ELR (cell line): Measurements from ENCODE around the gene PIM3.

ENCODE experiments used
- DNase-seq: peaks from one replicate; pipeline ENCODE4 v3.0.0-alpha.2; 2015; ENCODE audit warnings: low read depth

PIM3 gene

DNA sequence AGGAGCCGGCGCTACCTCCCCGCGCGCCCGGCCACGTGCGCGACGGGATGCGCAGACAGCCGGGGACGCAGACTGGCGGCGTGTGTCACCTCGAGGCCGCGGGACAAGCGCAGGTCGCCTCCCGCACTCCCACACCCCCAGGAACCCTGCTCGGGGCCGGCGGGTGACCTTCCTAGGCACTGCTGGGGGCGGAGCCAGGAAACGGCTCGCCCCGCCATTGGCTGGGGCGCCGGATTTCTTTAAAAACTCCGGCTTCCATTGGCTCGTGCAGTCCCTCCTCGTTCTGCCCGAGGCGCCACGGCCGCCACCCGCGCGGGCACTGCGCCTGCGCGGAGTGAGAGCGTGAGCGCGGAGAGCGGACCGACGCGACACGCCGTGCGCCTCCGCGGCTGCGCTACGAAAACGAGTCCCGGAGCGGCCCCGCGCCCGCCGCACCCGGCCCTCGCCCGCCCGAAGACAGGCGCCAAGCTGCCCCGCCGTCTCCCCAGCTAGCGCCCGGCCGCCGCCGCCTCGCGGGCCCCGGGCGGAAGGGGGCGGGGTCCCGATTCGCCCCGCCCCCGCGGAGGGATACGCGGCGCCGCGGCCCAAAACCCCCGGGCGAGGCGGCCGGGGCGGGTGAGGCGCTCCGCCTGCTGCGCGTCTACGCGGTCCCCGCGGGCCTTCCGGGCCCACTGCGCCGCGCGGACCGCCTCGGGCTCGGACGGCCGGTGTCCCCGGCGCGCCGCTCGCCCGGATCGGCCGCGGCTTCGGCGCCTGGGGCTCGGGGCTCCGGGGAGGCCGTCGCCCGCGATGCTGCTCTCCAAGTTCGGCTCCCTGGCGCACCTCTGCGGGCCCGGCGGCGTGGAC, at the start of gene PIM3:
Gene PIM3, plus strand, starts transcription at position 614 of the 846 bp plus-strand sequence. Its CDS starts 176 bp downstream, at position 790.
- DNase-seq = peak; percentile 93

DNA sequence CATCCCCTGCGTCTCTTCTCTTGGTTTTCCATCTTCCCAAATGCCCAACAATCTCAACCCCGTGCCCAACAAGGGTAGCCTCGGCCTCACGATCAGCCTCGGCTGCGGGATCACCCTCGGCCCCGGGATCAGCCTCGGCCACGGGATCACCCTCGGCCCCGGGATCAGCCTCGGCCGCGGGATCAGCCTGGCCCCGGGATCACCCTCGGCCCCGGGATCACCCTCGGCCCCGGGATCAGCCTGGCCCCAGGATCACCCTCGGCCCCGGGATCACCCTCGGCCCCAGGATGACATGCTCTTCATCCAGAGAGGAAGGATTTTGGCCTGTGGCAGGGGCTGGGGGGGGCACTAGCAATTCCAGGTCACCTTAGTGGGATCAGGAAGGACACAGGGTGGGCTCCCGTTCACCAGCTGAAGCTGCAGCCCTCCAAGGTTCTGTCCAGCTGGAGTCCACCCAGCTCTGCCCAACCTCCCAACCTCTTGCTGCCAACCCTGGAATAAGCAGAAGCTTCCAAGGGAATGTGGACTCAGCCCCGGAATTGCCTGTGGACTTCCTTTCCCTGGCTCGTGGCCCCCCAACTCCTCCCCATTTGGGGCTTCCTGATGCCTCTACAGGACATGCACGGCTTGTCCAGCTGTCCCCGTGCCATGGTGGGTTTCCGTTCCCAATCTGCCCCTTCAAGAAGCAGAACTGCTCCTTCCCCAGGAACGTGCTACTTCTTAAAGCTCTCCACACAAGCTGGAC, 48.5 kb upstream of the PIM3 start:
- DNase-seq = no peak

DNA sequence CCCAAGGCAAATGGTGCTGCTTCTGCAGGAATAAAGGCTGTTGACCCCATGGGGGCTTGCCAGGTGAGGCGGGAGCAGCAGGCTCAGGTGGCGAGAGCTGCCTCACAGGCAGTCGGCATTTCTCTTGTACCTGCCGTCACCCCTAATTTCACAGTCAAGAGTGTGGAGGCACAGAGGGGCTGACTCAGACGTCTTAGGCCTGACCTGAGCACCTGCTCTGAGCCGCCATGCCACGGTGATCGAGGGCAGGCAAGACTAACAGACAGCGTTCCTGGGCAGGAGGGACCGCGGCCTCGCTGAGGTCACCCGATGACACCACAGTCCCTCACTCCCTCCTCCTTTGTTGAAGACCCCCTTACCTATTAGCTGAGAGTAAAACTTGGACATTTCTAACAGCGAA, 47.5 kb upstream of the PIM3 start:
- no peak for DNase-seq

DNA sequence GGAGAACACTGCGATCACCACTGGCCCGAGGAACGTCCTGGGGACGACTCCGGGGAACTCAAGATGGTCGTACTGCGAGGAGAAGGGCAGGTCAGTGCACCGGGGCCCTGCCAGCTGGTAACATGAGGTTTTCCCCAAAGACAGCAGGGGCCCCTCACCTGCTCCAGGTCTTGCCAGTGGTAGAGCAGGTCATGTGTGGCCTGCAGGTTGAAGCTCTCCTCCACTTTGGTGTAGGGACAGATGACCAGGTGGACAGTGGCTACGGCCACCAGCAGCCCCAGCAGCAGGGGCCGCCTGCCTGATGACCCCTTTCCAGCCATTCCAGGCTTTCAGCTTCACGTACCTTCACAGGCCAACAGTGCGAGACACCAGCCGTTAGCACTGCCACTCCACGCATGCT, 47.1 kb upstream of the PIM3 start:
- no peak for DNase-seq

DNA sequence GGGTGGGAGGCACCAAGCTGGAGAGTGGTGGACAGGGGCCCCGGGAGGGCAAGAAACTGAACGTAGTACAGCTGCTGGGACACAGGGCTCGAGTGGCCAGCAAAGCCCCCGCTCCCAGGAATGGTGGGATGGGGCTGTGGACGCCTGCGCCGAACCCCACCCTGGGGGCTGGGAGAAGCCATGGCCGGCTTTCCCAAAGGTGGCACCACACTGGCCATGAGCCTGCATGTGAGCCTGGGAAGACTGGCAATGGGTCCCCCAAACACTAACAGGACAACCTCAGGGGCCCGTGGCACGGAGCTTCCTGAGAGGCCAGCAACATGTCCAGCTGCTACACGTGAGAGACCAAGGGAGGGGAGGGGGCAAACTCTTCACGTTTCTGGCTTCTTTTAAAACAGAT, 46.3 kb upstream of the PIM3 start:
- DNase-seq = no peak

DNA sequence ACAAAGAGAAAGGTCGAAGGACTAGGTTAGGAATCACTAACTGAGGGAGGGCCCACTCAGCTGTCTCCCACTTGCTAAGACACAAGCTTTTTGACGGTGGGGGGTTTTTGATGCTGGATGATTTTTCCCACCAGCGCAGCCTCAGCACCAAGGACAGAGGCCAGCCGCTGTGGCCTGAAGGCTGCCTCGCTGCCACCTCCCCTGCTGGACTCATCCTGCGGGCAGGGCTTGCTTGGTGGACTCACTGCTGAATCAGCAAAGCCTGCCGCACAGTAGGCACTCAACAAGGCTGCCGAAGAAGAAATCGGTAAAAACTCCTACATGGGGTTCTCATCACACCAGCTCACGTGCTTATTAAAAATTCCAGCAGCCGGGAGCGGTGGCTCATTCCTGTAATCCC, 45.0 kb upstream of the PIM3 start:
- no peak for DNase-seq

DNA sequence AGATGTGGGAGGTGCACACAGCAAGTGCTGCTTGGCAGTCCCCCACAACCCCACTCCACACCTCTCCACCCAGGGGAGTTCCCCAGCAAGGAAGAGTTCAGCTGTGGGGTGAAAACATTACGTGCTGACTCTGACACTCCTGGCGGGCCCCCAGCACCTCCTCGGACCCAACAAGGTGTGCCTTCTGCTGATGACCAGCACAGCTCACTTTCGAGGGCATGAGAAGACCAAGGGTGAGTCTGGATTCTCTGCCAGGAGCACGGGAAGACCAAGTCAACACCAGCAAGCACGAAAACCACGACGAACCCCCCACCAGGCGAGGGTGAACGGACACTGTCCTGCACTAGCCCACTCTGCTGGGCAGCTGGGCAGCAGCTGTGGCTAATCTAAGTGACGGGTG, 43.7 kb upstream of the PIM3 start:
- no peak for DNase-seq

DNA sequence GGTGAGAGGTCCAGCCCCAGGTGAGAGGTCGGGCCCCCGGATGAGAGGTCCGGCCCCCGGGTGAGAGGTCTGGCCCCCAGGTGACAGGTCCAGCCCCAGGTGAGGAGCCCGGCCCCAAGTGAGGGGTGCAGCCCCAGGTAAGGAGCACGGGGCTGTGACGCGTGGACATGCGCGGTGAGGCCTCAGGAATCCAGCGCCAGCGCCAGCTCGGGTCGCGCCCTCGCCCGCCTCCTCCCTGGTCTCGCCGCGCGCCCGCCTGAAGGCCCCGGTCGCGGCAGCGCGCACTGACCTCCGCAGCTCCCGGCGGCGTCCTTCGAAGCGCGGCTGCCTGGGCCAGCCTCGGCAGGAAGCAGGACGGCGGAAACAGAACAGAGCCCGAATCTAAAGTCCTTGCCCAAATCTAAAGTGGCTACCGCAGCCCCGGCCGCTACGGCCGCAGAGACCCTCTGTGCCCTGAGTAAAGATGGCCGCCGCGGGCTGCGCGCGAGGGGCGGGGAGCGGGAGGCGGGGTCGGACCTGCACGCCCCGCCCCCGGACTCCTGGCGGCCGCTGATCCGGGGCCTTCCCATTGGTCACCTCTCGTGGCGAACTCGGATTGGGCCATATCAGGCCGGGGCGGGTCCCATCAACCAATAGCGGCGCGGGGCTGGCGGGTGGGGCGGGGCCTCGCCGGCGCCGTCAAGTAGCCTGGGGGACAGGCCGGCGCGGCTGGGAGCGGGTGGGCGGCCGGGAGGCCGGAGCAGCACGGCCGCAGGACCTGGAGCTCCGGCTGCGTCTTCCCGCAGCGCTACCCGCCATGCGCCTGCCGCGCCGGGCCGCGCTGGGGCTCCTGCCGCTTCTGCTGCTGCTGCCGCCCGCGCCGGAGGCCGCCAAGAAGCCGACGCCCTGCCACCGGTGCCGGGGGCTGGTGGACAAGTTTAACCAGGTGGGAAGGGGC, 42.3 kb upstream of the PIM3 start, which contains the start of the genes ALG12 and CRELD2:
Gene ALG12, minus strand, starts transcription at position 465 of the 937 bp plus-strand sequence. CDS start 4,673 bp downstream, outside the sequence.
Gene CRELD2, plus strand, starts transcription at position 661 of the 937 bp plus-strand sequence. Its CDS starts 136 bp downstream, at position 797.
- peak; percentile 97 for DNase-seq

DNA sequence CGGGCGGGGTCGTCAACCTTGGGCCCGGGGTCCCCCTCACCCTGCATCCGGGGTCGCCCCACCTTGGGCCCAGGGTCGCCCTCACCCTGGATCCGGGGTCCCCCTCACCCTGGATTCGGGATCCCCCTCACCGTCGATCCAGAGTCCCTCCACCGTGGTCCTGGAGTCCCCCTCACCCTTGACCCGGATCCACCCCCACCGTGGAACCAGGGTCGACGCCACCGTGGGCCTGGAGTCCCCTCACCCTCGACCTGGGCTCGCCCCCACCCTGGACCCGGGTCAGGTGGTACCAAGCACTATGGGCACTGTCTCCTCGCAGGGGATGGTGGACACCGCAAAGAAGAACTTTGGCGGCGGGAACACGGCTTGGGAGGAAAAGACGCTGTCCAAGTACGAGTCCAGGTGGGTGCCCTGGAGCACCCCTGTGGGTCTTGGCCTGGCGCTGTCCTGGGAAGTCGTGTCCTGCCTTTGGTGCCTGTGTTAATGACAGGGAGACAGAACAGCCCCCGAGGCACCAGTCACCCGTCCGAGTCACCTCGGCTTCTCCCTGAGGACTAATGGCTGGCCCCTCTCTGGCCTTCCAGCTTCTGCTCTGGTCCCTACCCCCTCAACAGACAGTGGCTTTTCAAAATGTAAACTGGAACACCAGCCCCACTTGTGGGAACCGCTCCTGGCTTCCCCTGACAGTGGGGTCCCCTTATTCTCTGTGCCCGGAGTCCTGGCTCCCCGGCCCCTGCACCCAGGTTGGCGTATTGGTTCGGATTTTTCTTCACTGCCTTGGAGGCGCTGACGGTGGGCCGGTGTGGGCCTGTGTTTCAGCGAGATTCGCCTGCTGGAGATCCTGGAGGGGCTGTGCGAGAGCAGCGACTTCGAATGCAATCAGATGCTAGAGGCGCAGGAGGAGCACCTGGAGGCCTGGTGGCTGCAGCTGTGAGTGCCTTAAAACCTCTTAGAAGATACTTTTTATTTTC, 41.4 kb upstream of the PIM3 start:
- no peak for DNase-seq

DNA sequence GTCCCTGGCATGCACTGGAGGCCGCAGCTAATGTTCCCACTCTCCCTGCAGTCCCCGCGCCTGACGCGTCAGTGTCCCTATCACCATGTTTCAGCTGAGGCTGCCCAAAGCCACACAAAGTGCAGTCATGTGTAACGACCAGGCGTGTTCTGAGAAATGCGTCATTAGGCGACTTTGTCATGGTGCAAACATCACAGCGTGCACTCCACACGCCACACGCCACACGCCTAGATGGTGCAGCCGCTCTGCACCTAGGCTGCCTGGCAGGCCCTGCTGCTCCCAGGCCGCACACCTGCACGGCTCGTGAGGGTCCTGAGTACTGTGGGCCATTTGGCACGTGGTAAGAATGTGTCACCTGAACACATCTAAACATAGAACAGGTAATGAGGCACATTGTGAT, 39.7 kb upstream of the PIM3 start:
- DNase-seq = no peak

DNA sequence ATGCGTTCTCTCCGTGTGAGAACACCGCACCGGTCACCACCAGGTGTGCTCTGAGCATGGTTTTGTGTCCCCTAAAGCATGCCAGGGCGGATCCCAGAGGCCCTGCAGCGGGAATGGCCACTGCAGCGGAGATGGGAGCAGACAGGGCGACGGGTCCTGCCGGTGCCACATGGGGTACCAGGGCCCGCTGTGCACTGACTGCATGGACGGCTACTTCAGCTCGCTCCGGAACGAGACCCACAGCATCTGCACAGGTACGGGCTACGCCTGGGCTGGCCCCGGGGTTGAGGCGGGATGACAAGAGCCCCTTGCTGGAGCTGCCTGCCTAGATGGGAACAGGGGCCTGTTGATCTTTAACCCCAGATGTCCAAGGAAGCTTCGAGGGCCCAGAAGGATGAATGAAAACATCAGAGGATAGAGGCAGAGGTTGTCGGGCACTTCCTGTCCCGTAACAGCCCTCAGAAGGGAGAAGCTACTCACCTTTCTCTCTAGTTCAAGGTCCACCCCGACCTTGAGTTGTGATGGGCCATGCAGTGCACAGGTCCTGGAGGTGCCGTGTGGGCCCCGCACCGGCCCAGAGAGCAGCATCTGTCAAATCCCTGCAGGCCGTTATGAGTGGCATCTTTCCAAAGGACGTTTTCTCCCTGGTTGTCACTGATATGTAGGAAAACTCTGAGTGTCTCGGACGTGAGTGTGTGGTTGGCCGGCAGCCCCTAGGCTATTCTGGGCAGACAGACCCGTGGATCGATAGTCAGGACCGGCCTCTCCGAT, 38.9 kb upstream of the PIM3 start:
- DNase-seq = no peak

DNA sequence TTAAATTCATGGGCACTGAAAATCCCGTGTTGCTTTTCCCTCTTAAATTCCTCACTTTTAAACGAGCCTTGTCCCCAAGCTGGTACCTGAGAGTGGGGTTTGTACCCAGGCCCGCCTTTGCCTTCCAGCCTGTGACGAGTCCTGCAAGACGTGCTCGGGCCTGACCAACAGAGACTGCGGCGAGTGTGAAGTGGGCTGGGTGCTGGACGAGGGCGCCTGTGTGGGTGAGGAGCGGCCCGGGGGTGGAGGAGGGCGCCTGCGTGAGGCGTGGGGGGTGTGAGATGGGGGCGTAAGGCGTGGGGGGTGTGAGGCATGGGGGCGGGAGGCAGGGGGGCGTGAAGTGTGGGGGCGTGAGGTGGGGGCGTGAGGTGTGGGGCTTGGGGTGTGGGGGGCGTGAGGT, 38.1 kb upstream of the PIM3 start:
- DNase-seq = no peak

DNA sequence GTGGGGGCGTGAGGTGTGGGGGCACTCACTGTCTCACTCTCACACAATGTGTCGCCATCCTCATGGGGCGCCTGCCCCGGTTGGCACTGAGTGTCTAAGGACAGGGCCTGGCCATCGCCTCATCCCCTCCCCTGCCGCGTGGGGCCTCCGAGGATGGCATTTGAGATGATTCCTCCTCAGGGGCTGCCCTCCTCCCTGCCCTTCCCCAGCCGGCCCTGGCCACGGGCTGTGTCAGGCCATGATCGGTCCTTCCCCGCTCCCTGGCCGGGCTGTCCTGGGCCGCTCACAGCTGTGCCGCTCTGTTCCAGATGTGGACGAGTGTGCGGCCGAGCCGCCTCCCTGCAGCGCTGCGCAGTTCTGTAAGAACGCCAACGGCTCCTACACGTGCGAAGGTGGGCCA, 37.6 kb upstream of the PIM3 start:
- no peak for DNase-seq

DNA sequence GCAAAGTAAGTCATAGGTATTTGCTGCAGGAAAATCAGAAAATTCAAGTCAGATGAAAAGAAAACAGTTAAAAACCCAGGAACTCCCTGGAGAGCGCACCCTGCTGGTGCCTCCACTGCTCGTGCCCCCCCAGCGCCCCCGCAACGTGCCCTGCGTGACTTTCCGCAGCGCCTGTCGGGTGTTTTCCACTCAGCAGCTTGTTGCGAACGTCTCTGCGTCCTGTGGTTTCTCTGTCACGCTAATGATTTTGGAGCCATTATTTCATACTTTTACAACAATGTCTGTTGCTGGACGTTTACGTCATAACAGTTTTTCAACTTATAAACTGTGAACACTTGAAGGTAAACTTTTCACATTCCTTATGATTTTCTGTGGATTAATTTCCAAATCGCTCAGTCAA, 37.1 kb upstream of the PIM3 start:
- no peak for DNase-seq

DNA sequence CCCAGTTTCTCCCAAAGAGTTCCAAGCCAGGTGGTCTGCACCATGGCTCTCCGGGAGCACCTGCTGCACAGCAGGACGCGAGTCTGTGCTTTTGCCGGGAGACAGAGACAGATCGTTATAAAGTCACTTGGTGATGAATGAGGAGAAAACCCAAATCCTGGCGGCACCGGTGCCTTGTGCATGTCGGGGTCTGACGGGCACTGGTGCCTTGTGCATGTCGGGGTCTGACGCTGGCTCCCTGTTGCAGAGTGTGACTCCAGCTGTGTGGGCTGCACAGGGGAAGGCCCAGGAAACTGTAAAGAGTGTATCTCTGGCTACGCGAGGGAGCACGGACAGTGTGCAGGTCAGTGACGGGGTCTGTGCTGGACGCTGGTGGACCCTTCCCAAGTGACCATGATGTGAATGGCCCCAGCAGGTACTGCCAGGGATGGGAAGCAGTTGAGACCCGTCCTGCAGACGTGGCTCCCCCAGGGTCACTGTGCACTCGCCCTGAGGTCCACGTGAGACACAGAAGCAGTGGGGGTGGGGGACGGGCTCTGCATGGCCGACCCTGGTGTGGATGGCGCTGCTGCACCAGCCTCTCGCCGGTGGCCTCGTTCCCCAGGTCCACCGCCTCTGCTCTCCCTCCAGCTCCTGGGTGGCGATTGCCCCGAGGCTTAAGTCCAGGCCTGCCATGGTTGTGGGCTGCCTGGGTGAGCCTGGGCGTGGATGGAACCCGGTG, 36.3 kb upstream of the PIM3 start:
- no peak for DNase-seq

DNA sequence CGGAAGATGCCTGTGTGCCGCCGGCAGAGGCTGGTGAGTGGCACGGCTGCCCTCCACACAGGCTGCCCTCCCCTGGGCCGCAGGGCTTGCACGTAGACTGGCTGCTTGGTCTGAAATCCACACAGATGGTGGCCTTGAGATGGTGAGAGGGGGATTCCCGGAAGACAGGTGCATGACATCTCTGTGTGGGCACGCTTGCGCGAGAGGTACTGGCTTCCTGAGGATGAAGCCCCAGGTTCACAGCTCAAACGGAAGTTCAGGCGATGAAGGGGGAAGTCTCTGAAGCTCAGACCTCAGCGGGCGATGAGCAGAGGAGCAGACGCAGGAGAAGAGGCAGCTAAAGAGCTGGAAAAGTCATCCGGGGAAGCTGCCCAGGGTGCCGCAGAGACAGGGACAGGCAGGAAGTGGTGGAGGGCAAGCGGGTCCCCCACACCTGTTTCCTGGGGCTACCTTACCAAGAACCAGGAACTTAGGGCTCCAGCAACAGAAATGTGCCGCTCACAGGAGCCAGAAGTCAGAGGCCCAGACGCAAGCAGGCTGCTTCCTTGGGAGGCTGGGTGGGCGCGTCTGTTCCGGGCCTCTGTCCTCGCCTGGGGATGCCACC, 34.9 kb upstream of the PIM3 start:
- DNase-seq = no peak

DNA sequence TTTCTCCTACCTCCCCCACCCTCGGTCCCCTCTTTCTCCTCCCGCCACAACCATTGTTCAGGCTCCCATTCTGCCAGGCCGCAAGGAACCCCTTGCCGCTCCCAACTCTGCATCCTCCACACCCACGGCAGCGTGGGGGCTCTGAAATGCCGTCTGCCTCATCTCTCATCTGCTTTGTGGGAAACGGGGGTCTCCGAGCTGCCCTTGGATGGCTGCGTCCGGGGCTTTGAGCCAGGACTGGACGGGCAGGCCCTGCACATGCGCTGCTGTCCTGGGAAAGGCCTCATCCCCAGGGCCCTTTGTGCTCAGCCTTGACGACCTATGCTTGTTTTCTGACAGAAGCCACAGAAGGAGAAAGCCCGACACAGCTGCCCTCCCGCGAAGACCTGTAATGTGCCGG, 33.7 kb upstream of the PIM3 start:
- DNase-seq = no peak

DNA sequence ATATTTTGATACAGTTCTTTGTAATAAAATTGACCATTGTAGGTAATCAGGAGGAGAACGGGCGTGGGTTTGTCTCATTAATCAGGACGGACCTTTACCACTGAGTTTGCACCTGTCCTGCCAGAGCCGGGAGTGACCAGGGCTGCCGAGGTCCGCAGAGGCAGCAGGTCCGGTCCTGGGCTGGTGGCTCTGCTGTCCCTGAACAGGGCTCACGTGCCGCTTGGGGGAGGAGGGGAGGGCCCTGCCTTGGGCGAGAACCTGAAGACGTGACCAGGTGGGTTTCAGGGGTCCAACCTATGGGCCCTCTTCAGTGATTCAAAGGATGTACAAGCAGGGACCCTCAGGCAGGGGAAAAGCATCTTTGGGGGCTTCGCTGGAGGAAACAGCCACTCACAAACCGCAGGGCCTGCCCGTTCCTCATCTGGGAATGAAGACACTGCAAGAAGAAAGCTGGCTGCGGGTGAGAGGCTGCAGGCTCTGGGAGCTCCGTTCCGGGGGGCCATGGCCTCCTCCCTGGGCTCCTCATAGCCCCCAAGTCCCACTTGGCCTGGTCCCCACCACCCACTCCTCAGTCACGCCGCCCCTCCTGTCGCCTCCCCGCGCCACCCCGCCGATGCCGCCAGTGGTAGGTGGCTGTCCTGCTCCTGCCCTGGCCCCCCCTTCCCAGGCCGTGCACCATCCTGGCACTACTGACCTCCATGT, 32.9 kb upstream of the PIM3 start:
- DNase-seq = no peak

DNA sequence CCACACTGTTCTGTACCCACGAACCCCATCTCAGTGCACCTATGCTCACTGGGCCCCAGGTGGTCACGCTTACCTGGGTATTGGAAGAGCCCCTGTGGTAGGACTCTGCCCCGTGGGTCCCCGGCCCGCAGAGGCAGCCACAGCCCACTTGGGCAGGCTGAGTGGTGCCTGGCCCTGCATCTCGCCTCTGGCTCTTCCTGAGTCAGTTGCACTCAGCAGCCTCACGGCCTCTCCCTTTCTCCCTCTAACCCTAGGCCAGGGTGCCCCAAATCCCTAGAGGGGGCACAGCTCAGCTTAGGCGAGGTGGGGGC, 32.4 kb upstream of the PIM3 start:
- no peak for DNase-seq
